Measurements from ENCODE around the gene AMOTL1.

Gene AMOTL1

GRCh38 chr11:94861306-94861845, 93.2 kb downstream of the AMOTL1 start:
- no peak for DNase-seq

GRCh38 chr11:94862926-94863880, 95.0 kb downstream of the AMOTL1 start:
- DNase-seq: no peak

- no peak for DNase-seq
Observed at GRCh38 chr11:94864506-94865045, 96.4 kb downstream of the AMOTL1 start.

GRCh38 chr11:94866231-94866822, 98.2 kb downstream of the AMOTL1 start:
- DNase-seq: no peak

GRCh38 chr11:94866936-94867795, 99.0 kb downstream of the AMOTL1 start:
- DNase-seq: no peak

GRCh38 chr11:94868468-94868867, 100.3 kb downstream of the AMOTL1 start:
- DNase-seq: no peak

GRCh38 chr11:94869186-94869585, 101.0 kb downstream of the AMOTL1 start:
- no peak for DNase-seq

GRCh38 chr11:94870422-94870821, 102.3 kb downstream of the AMOTL1 start:
- no peak for DNase-seq

- no peak for DNase-seq
Observed at GRCh38 chr11:94871491-94872185, 103.5 kb downstream of the AMOTL1 start.

GRCh38 chr11:94873916-94874540, 105.9 kb downstream of the AMOTL1 start:
- no peak for DNase-seq

- DNase-seq: no peak
Observed at GRCh38 chr11:94876222-94876621, 108.1 kb downstream of the AMOTL1 start.

- no peak for DNase-seq
Observed at GRCh38 chr11:94876645-94877442, 108.7 kb downstream of the AMOTL1 start.

GRCh38 chr11:94877443-94878200, 109.5 kb downstream of the AMOTL1 start:
- DNase-seq: no peak

- no peak for DNase-seq
Observed at GRCh38 chr11:94879006-94879405, 110.8 kb downstream of the AMOTL1 start.

GRCh38 chr11:94880216-94880615, 112.1 kb downstream of the AMOTL1 start:
- no peak for DNase-seq

GRCh38 chr11:94882931-94883330, 114.8 kb downstream of the AMOTL1 start:
- no peak for DNase-seq

- no peak for DNase-seq
Observed at GRCh38 chr11:94883878-94884277, 115.7 kb downstream of the AMOTL1 start.

GRCh38 chr11:94884376-94884775, 116.2 kb downstream of the AMOTL1 start:
- no peak for DNase-seq

GRCh38 chr11:94885133-94885532, 117.0 kb downstream of the AMOTL1 start:
- DNase-seq: no peak

- no peak for DNase-seq
Observed at GRCh38 chr11:94885581-94885980, 117.4 kb downstream of the AMOTL1 start.

Data from activated effector memory CD4-positive, alpha-beta T cell treated with Interleukin-2 at 50 U/mL for 16 hours (primary cell).